ACC112 (cell line): ENCODE measurements around the gene ECPAS.
"Not testable (repeated sequence)": the region's sequence is repeated elsewhere in the genome, so short reads cannot be mapped to it uniquely, and the experiment has no call there.

Source experiments
- H2AFZ ChIP-seq: fragments of 200-600 bp; sonication (generic); one replicate; pipeline ENCODE4 v1.6.0; 2017; ENCODE audit warnings: antibody characterized with exemption, low read length; ENCODE audit not compliant: unreplicated experiment
- H3K27ac ChIP-seq: fragments of 200-600 bp; sonication (generic); 2 replicates; pipeline ENCODE4 v1.5.1; 2014; ENCODE audit warnings: low read depth, mild to moderate bottlenecking, antibody characterized with exemption, low read length, moderate library complexity
- H3K27me3 ChIP-seq: fragments of 200-600 bp; sonication (generic); 2 replicates; pipeline ENCODE4 v1.6.1; 2014; ENCODE audit warnings: mild to moderate bottlenecking, antibody characterized with exemption, low read length, moderate library complexity, mixed read lengths; ENCODE audit not compliant: insufficient read depth
- H3K36me3 ChIP-seq: fragments of 200-600 bp; sonication (generic); 2 replicates; pipeline ENCODE4 v1.6.1; 2016; ENCODE audit warnings: mild to moderate bottlenecking, antibody characterized with exemption, low read length, moderate library complexity, mixed read lengths; ENCODE audit not compliant: insufficient read depth
- H3K4me1 ChIP-seq: fragments of 200-600 bp; sonication (generic); one replicate; pipeline ENCODE4 v1.6.1; 2016; ENCODE audit warnings: low read length, mixed read lengths; ENCODE audit not compliant: insufficient read depth, unreplicated experiment, control insufficient read depth
- H3K4me3 ChIP-seq: fragments of 200-600 bp; sonication (generic); 2 replicates; pipeline ENCODE4 v1.5.1; 2014; ENCODE audit warnings: mild to moderate bottlenecking, low read depth, low read length
- H3K79me2 ChIP-seq: fragments of 200-600 bp; sonication (generic); one replicate; pipeline ENCODE4 v1.6.0; 2016; ENCODE audit warnings: low read length; ENCODE audit not compliant: control insufficient read depth, unreplicated experiment, insufficient read depth

Gene ECPAS

GRCh38 chr9:111502506-111502905 is 18.3 kb upstream of the ECPAS start:
- no peaks in the 10 kb centered on the region for H3K36me3 ChIP-seq
- H3K79me2 ChIP-seq, result no peaks in the 10 kb centered on the region
- no peaks in the 10 kb centered on the region for H3K4me1 ChIP-seq
- no peak overlapping the region for H2AFZ ChIP-seq
- no peak overlapping the region for H3K4me3 ChIP-seq
- H3K27ac ChIP-seq, result no peak overlapping the region
- H3K27me3 ChIP-seq, result 0 out of 2 replicates have a peak, but pooled peaks cover 4% of the 10 kb centered on the region

GRCh38 chr9:111501648-111502047 is 17.5 kb upstream of the ECPAS start:
- H3K27ac ChIP-seq, result no peak overlapping the region

GRCh38 chr9:111501005-111501562 is 16.9 kb upstream of the ECPAS start:
- H2AFZ ChIP-seq, result no peak overlapping the region
- H3K79me2 ChIP-seq, result no peaks in the 10 kb centered on the region
- H3K27ac ChIP-seq, result no peak overlapping the region
- 0 out of 2 replicates have a peak, but pooled peaks cover 4% of the 10 kb centered on the region for H3K27me3 ChIP-seq
- no peaks in the 10 kb centered on the region for H3K36me3 ChIP-seq
- H3K4me3 ChIP-seq, result no peak overlapping the region
- H3K4me1 ChIP-seq, result no peaks in the 10 kb centered on the region

More at GRCh38 chr9:111501648-111502047, 17.5 kb upstream of the ECPAS start:
- Histone ChIP-seq H3K4me3 (no peak overlapping the region), H3K36me3 (no peaks in the 10 kb centered on the region), H3K27me3 (0 out of 2 replicates have a peak, but pooled peaks cover 4% of the 10 kb centered on the region), H2AFZ (no peak overlapping the region), H3K4me1 (no peaks in the 10 kb centered on the region), H3K79me2 (no peaks in the 10 kb centered on the region)

GRCh38 chr9:111497196-111497595 is 13.0 kb upstream of the ECPAS start:
- not testable (repeated sequence) for H3K79me2 ChIP-seq, H3K27me3 ChIP-seq, H3K4me1 ChIP-seq, H3K27ac ChIP-seq, H3K4me3 ChIP-seq, H2AFZ ChIP-seq, H3K36me3 ChIP-seq

- Histone ChIP-seq H3K79me2 (peaks cover 37% of the 10 kb centered on the region), H3K27me3 (no peaks in the 10 kb centered on the region), H3K27ac (peak overlapping the region; percentile 88), H2AFZ (peak overlapping the region; percentile 98), H3K4me1 (peaks cover 15% of the 10 kb centered on the region), H3K36me3 (no peaks in the 10 kb centered on the region), H3K4me3 (peak overlapping the region; percentile 94)
Measured at GRCh38 chr9:111484572-111484894, 350 bp upstream of the ECPAS start.

- H3K4me3 ChIP-seq, result peak overlapping the region; percentile 94
- H3K4me1 ChIP-seq, result peaks cover 15% of the 10 kb centered on the region
- H3K27me3 ChIP-seq, result no peaks in the 10 kb centered on the region
- no peaks in the 10 kb centered on the region for H3K36me3 ChIP-seq
- H3K79me2 ChIP-seq, result peaks cover 47% of the 10 kb centered on the region
- H3K27ac ChIP-seq, result peak overlapping the region; percentile 88
- peak overlapping the region; percentile 98 for H2AFZ ChIP-seq
Measured at GRCh38 chr9:111483439-111483857, 735 bp downstream of the ECPAS start.

DNA sequence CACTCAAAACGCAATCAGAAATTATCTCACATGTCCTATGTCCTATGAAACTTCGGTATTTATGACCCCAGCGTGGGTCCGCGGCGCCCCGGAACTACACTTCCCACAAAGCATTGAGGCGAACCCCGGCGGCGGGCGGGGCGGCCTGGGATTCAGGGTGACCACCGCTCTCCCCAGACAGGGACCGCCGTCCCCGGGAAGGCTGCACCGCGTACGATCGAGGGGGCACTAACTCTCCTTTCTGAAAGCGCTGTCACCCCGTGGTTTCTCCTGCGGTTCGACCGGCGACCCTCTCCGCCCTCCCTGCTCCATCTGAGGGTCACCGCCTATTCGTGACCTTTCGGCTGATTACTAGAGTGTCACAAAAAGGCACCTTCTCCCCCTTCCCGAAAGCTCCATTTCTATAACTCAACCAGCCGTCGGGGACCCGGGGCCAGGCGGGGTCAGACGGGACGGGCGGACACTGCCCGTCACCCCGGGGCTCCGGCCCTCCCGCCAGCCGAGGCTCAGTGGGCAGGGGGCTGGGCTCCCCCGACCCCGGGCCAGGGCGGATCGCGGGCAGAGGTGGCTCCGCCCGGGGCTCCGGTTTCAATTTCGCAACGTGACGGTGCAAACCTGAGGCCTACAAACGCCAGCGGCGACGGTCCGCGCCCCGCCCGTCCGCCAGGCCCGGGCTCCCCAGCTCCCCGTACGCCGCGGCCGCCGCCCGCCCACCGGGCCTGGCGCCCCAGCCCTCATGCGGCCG is 1.3 kb downstream of the ECPAS start:
- H3K27ac ChIP-seq, result peak overlapping the region; percentile 88
- peaks cover 15% of the 10 kb centered on the region for H3K4me1 ChIP-seq
- no peaks in the 10 kb centered on the region for H3K27me3 ChIP-seq
- H3K79me2 ChIP-seq, result peaks cover 52% of the 10 kb centered on the region
- H3K4me3 ChIP-seq, result peak overlapping the region; percentile 94
- H3K36me3 ChIP-seq, result no peaks in the 10 kb centered on the region
- H2AFZ ChIP-seq, result peak overlapping the region; percentile 96

GRCh38 chr9:111481885-111482636 is 2.1 kb downstream of the ECPAS start:
- Histone ChIP-seq H3K36me3 (no peaks in the 10 kb centered on the region), H3K27me3 (no peaks in the 10 kb centered on the region), H3K79me2 (peaks cover 60% of the 10 kb centered on the region), H3K27ac (peak overlapping the region; percentile 88), H3K4me1 (peaks cover 15% of the 10 kb centered on the region), H3K4me3 (peak overlapping the region; percentile 94), H2AFZ (no peak overlapping the region)

GRCh38 chr9:111477677-111478076 is 6.5 kb downstream of the ECPAS start:
- no peaks in the 10 kb centered on the region for H3K36me3 ChIP-seq
- H3K4me3 ChIP-seq, result no peak overlapping the region
- peaks cover 10% of the 10 kb centered on the region for H3K4me1 ChIP-seq
- H3K79me2 ChIP-seq, result peaks cover 98% of the 10 kb centered on the region
- no peak overlapping the region for H3K27ac ChIP-seq
- no peak overlapping the region for H2AFZ ChIP-seq
- H3K27me3 ChIP-seq, result no peaks in the 10 kb centered on the region

GRCh38 chr9:111475195-111475594 is 9.0 kb downstream of the ECPAS start:
- H3K79me2 ChIP-seq, result peaks cover 98% of the 10 kb centered on the region
- H3K4me3 ChIP-seq, result no peak overlapping the region
- no peaks in the 10 kb centered on the region for H3K27me3 ChIP-seq
- H3K27ac ChIP-seq, result no peak overlapping the region
- H3K36me3 ChIP-seq, result no peaks in the 10 kb centered on the region
- H2AFZ ChIP-seq, result no peak overlapping the region
- no peaks in the 10 kb centered on the region for H3K4me1 ChIP-seq
